Right ventricle myocardium superior (tissue), 1 donor: Measurements from ENCODE around the gene SCT. TPM values are rescaled to one million over a fixed set of nuclear protein-coding genes. Genes with fewer than 3 reads are reported as not detected.

ENCODE experiments used
- ATAC-seq: fragments of 200-7000 bp; cut with Tn5 transposase; one replicate; pipeline ENCODE4 v1.9.1; 2020; ENCODE audit warnings: mild to moderate bottlenecking; ENCODE audit not compliant: poor library complexity
- DNase-seq: peaks from one replicate; pipeline ENCODE4 v3.0.0-alpha.2; 2020
- intact Hi-C: fragments of 100-400 bp; cut with DNase I; formaldehyde crosslinking; loops from one replicate; pipeline ENCODE4 v1.11.2; 2022
- total RNA-seq: library from RNA; stranded (reverse); fragmentation: NEBNext Ultra II Directional; extraction: Animal tissue kit (Norgen Biotek cat#: 25700); gene quantifications from one replicate; pipeline ENCODE4 v1.2.1, GENCODE V29; 2021
- donor health status: DM: no; HTN: yes; CAD: no; lungs with severe emphysema.

Gene SCT
- total RNA-seq, 1 donor from 2014 or later: not detected

GRCh38 chr11:598005-598680 is 28.8 kb downstream of the SCT start:
- ATAC-seq (no peak), DNase-seq (no peak)
- intact Hi-C loops: no loop called here

- intact Hi-C loops: no loop called here
- no peak for ATAC-seq
- DNase-seq: no peak
These were observed 29.7 kb downstream of the SCT start for GRCh38 chr11:597166-597725.

- ATAC-seq (no peak), DNase-seq (no peak)
- intact Hi-C loops: no loop called here
These were observed 30.6 kb downstream of the SCT start for GRCh38 chr11:596374-596773.

GRCh38 chr11:595400-595799 is 31.6 kb downstream of the SCT start:
- DNase-seq (no peak), ATAC-seq (no peak)
- intact Hi-C loops: no loop called here

- intact Hi-C loops: no loop called here
- ATAC-seq (no peak), DNase-seq (no peak)
These were observed 33.6 kb downstream of the SCT start for GRCh38 chr11:593347-593746.

GRCh38 chr11:592918-593317 is 34.1 kb downstream of the SCT start:
- DNase-seq: no peak
- ATAC-seq: no peak
- intact Hi-C loops: no loop called here

GRCh38 chr11:592501-592900 is 34.5 kb downstream of the SCT start:
- ATAC-seq: no peak
- intact Hi-C loops: no loop called here
- no peak for DNase-seq

- intact Hi-C loops: no loop called here
- DNase-seq: no peak
- no peak for ATAC-seq
These were observed 36.0 kb downstream of the SCT start for GRCh38 chr11:590997-591396.

GRCh38 chr11:589798-590197 is 37.2 kb downstream of the SCT start:
- no peak for DNase-seq
- no peak for ATAC-seq
- intact Hi-C loops: no loop called here

- ATAC-seq: peak; percentile 22
These were observed 39.0 kb downstream of the SCT start for GRCh38 chr11:587978-588380.

GRCh38 chr11:587546-587945 is 39.4 kb downstream of the SCT start:
- intact Hi-C loops: no loop called here
- ATAC-seq (no peak), DNase-seq (no peak)

More at GRCh38 chr11:587978-588380, 39.0 kb downstream of the SCT start:
- no peak for DNase-seq
- intact Hi-C loops: no loop called here

GRCh38 chr11:586376-587316 is 40.3 kb downstream of the SCT start:
- DNase-seq (no peak), ATAC-seq (no peak)
- intact Hi-C loops: no loop called here

- DNase-seq (no peak), ATAC-seq (no peak)
- intact Hi-C loops: no loop called here
These were observed 42.7 kb downstream of the SCT start for GRCh38 chr11:584287-584686.

GRCh38 chr11:581752-582151 is 45.2 kb downstream of the SCT start:
- DNase-seq: no peak
- intact Hi-C loops: no loop called here
- no peak for ATAC-seq

GRCh38 chr11:581342-581741 is 45.6 kb downstream of the SCT start:
- intact Hi-C loops: no loop called here
- DNase-seq (no peak), ATAC-seq (peak; percentile 11)

GRCh38 chr11:579830-580601 is 47.0 kb downstream of the SCT start:
- intact Hi-C loops: no loop called here
- DNase-seq (no peak), ATAC-seq (no peak)

GRCh38 chr11:578276-579035 is 48.5 kb downstream of the SCT start:
- DNase-seq: no peak
- intact Hi-C loops: no loop called here
- ATAC-seq: no peak

- intact Hi-C loops: no loop called here
- no peak for DNase-seq
- no peak for ATAC-seq
These were observed 49.4 kb downstream of the SCT start for GRCh38 chr11:577611-577894.
